Measurements from ENCODE around the gene CPHXL.

CPHXL gene

GRCh38 chr16:75695708-75696107 lies 30.6 kb downstream of the CPHXL start:
- Histone ChIP-seq H3K27me3 (ENCODE audit: insufficient read depth, poor library complexity, severe bottlenecking) (no peaks in the 10 kb centered on the region), H3K4me3 (replicated peaks; ENCODE audit: insufficient read depth, low read length) (no peak overlapping the region), H3K27ac (replicated peaks) (no peak overlapping the region)
- no peak for DNase-seq (ENCODE audit: low read depth in 1 of 2, low spot score in 1 of 2)
- no peak for TF ChIP-seq REST (IDR thresholded peaks at IDR 0.05; ENCODE audit: insufficient replicate concordance, low read depth)

- H3K4me3 ChIP-seq (replicated peaks; ENCODE audit: insufficient read depth, low read length): no peak overlapping the region
- H3K27ac ChIP-seq (replicated peaks): no peak overlapping the region
- TF ChIP-seq REST (IDR thresholded peaks at IDR 0.05; ENCODE audit: insufficient replicate concordance, low read depth) (no peak), CTCF (IDR thresholded peaks at IDR 0.05; ENCODE audit: insufficient read depth, low read length) (no peak), GABPA (IDR thresholded peaks at IDR 0.05; ENCODE audit: low read depth) (no peak), SPI1 (IDR thresholded peaks at IDR 0.05; ENCODE audit: borderline replicate concordance, low read depth) (no peak)
- no peaks in the 10 kb centered on the region for H3K27me3 ChIP-seq (ENCODE audit: insufficient read depth, poor library complexity, severe bottlenecking)
- DNase-seq (ENCODE audit: low read depth in 1 of 2, low spot score in 1 of 2): no peak
Observed at GRCh38 chr16:75687361-75687760, 38.9 kb downstream of the CPHXL start.

- no peak for DNase-seq (ENCODE audit: low read depth in 1 of 2, low spot score in 1 of 2)
- no peak overlapping the region for H3K27ac ChIP-seq (replicated peaks)
- no peak overlapping the region for H3K4me3 ChIP-seq (replicated peaks; ENCODE audit: insufficient read depth, low read length)
- TF ChIP-seq POLR2AphosphoS5 (IDR thresholded peaks at IDR 0.05; ENCODE audit: low read depth) (no peak), GABPA (IDR thresholded peaks at IDR 0.05; ENCODE audit: low read depth) (no peak), CTCF (IDR thresholded peaks at IDR 0.05; ENCODE audit: insufficient read depth, low read length) (no peak), SPI1 (IDR thresholded peaks at IDR 0.05; ENCODE audit: borderline replicate concordance, low read depth) (no peak), REST (IDR thresholded peaks at IDR 0.05; ENCODE audit: insufficient replicate concordance, low read depth) (no peak)
- H3K27me3 ChIP-seq (ENCODE audit: insufficient read depth, poor library complexity, severe bottlenecking): no peaks in the 10 kb centered on the region
Observed at GRCh38 chr16:75682308-75682707, 44.0 kb downstream of the CPHXL start.

- H3K27ac ChIP-seq (replicated peaks): no peak overlapping the region
- no peak for DNase-seq (ENCODE audit: low read depth in 1 of 2, low spot score in 1 of 2)
- no peak overlapping the region for H3K4me3 ChIP-seq (replicated peaks; ENCODE audit: insufficient read depth, low read length)
- no peak for TF ChIP-seq CTCF (IDR thresholded peaks at IDR 0.05; ENCODE audit: insufficient read depth, low read length)
- no peak for TF ChIP-seq GABPA (IDR thresholded peaks at IDR 0.05; ENCODE audit: low read depth)
- TF ChIP-seq SPI1 (IDR thresholded peaks at IDR 0.05; ENCODE audit: borderline replicate concordance, low read depth): no peak
- no peak for TF ChIP-seq POLR2AphosphoS5 (IDR thresholded peaks at IDR 0.05; ENCODE audit: low read depth)
- no peak for TF ChIP-seq REST (IDR thresholded peaks at IDR 0.05; ENCODE audit: insufficient replicate concordance, low read depth)
- H3K27me3 ChIP-seq (ENCODE audit: insufficient read depth, poor library complexity, severe bottlenecking): no peaks in the 10 kb centered on the region
Observed at GRCh38 chr16:75679366-75679765, 46.9 kb downstream of the CPHXL start.
